Prostate gland (tissue), 2 donors: ENCODE results near the gene BANP. TPM values are rescaled to one million over a fixed set of nuclear protein-coding genes. Genes with fewer than 3 reads are reported as not detected.
"Not testable (repeated sequence)": the region's sequence is repeated elsewhere in the genome, so short reads cannot be mapped to it uniquely, and the experiment has no call there.

Experiments used
- DNase-seq: peaks from one replicate; pipeline ENCODE4 v3.0.0-alpha.2; 2019; ENCODE audit warnings: low spot score
- H3K27ac ChIP-seq, 2 donors: fragments of 200-600 bp; sonication (generic); 2 replicates each; pipeline ENCODE4 v1.5.1; 2017 to 2019
- H3K27me3 ChIP-seq: fragments of 200-600 bp; sonication (generic); replicated peaks from 2 replicates; pipeline ENCODE4 v1.5.1; 2019; ENCODE audit not compliant: insufficient read depth
- H3K36me3 ChIP-seq, 2 donors: fragments of 200-600 bp; sonication (generic); 1 replicate in 1 of 2; 2 replicates in 1 of 2; pipeline versions ENCODE4 v1.5.1 to v1.8.1; 2017 to 2019
- H3K4me1 ChIP-seq: fragments of 200-600 bp; sonication (generic); replicated peaks from 2 replicates; pipeline ENCODE4 v1.5.1; 2019
- H3K4me3 ChIP-seq, 2 donors: fragments of 200-600 bp; sonication (generic); 2 replicates each; pipeline ENCODE4 v1.5.1; 2017 to 2019
- H3K9me3 ChIP-seq: fragments of 200-600 bp; sonication (generic); 2 replicates; pipeline ENCODE4 v1.5.1; 2017
- CTCF ChIP-seq, 4 experiments: fragments of 200-600 bp in 2 of 4; fragments of 450-650 bp in 2 of 4; sonication (generic) in 2 of 4; IDR thresholded peaks; 1 replicate in 3 of 4; 2 replicates in 1 of 4; pipeline ENCODE4 v1.5.1; 2016 to 2019; ENCODE audit warnings: antibody characterized with exemption in 4 of 4, mild to moderate bottlenecking in 2 of 4, moderate library complexity in 2 of 4
- POLR2A ChIP-seq: fragments of 450-650 bp; IDR thresholded peaks from one replicate; pipeline ENCODE4 v1.6.1; 2016; ENCODE audit warnings: antibody characterized with exemption, mild to moderate bottlenecking
- POLR2AphosphoS5 ChIP-seq: sonication (generic); formaldehyde crosslinking; IDR thresholded peaks from one replicate; pipeline ENCODE4 v1.6.1; 2017; ENCODE audit warnings: antibody characterized with exemption
- WGBS: methylation state at CpG from one replicate; pipeline ENCODE4 v1.1.5; 2018; 5-methylcytosine and 5-hydroxymethylcytosine counted together
- intact Hi-C: fragments of 100-400 bp; cut with DNase I; formaldehyde crosslinking; loops from one replicate; pipeline ENCODE4 v1.14.2; 2022
- small RNA-seq, 2 donors: library from RNA; depleted of rRNA; stranded (forward); fragments of <200 nt; gene quantifications; one replicate each; pipeline ENCODE3, GENCODE V24; 2016
- total RNA-seq, 2 donors: library from RNA; depleted of rRNA; stranded (reverse); fragments of >200 nt; gene quantifications; one replicate each; pipeline ENCODE4 v1.1.0, GENCODE V29; 2016

Gene BANP
- total RNA-seq, 2 donors from 2014 or later = 32.2 to 47.3 TPM

DNA sequence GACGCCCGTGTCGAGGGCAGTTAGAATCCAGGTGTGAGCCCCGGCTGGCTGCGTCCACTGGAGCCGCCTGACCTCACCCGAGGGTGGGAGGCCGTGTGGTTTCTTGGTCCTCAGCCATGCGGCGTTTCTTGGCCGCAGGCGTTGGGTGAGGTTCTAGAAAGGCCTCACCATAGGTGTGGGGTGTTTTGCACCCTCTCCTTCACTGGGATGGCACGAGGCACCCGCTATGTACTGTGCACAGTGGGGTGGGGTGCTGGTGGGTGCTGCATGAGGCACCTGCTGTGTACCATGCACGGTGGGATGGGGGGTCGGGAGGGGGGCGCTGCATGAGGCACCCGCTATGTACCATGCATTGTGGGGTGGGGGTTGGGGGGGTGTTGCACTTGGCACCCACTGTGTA lies 169.6 kb downstream of the BANP start:
- Histone ChIP-seq H3K27me3 (no peaks in the 10 kb centered on the region), H3K9me3 (no peaks in the 10 kb centered on the region), H3K4me3 (no peak overlapping the region), H3K27ac (no peak overlapping the region), H3K36me3 (no peaks in the 10 kb centered on the region), H3K4me1 (no peaks in the 10 kb centered on the region)
- TF ChIP-seq POLR2AphosphoS5 (no peak), POLR2A (no peak), CTCF (IDR thresholded peaks at IDR 0.05) (no peak)
- 88% methylated on average over 4 of the region's 18 CpGs for WGBS
- DNase-seq = no peak
- intact Hi-C loops = no loop called here

GRCh38 chr16:88121391-88121790 lies 170.2 kb downstream of the BANP start:
- H3K9me3 ChIP-seq, H3K27ac ChIP-seq, H3K4me1 ChIP-seq, H3K36me3 ChIP-seq, H3K27me3 ChIP-seq, H3K4me3 ChIP-seq, intact Hi-C loops, DNase-seq: not testable (repeated sequence)
- WGBS = 87% methylated on average over 11 of the region's 11 CpGs

- H3K9me3 ChIP-seq = no peaks in the 10 kb centered on the region
- H3K27me3 ChIP-seq = no peaks in the 10 kb centered on the region
- 95% methylated on average over 42 of the region's 42 CpGs for WGBS
- H3K36me3 ChIP-seq = no peaks in the 10 kb centered on the region
- no peak overlapping the region for H3K27ac ChIP-seq
- no peaks in the 10 kb centered on the region for H3K4me1 ChIP-seq
- no peak overlapping the region for H3K4me3 ChIP-seq
- no peak for TF ChIP-seq POLR2AphosphoS5
- TF ChIP-seq CTCF (IDR thresholded peaks at IDR 0.05) = no peak
- TF ChIP-seq POLR2A = no peak
- DNase-seq = no peak
- intact Hi-C loops = no loop called here
Observed at GRCh38 chr16:88121886-88122580, 170.8 kb downstream of the BANP start.

Small RNA genes lying within 50 kb of the gene (small RNA-seq; reads per million reads assigned to genes)
- 0 reads per million in 2 donors for gene AC127455.1

Other genes with a start within 250 kb of the BANP start
- 10 to 100 TPM; 28.2 to 56.4 TPM for gene KLHDC4, start 185.4 kb upstream of the BANP start, total RNA-seq
- 100 to 1,000 TPM in 1 of 2 donors, 1 to 10 TPM in 1; 3.3 to 232 TPM for gene SLC7A5, start 81.9 kb upstream of the BANP start, total RNA-seq
- not detected for gene CA5A, start 14.9 kb upstream of the BANP start, total RNA-seq